H1 (cell line): ENCODE data around the gene CS. TPM values are rescaled to one million over a fixed set of nuclear protein-coding genes. Genes with fewer than 3 reads are reported as not detected.

ENCODE experiments used
- CTCF ChIA-PET: fragments of 300-600 bp; sonication (Branson Sonifier 250); formaldehyde crosslinking; loops from one replicate; lab custom pipeline; 2021; ENCODE audit not compliant: partially characterized antibody; lab: Charles Lee
- POLR2A ChIA-PET: fragments of 300-600 bp; sonication (Branson Sonifier 250); formaldehyde crosslinking; loops from one replicate; lab custom pipeline; 2021; ENCODE audit warnings: inconsistent platforms; ENCODE audit not compliant: partially characterized antibody; lab: Charles Lee
- DNase-seq, 2 experiments: peaks; one replicate each; pipeline versions ENCODE4 v3.0.0 to v3.0.0-alpha.2; 2010 to 2022; ENCODE audit warnings: low spot score in 2 of 2, low read depth in 1 of 2, mixed read lengths in 1 of 2
- FAIRE-seq: peaks from 2 replicates; lab custom pipeline; 2011; peaks lifted over from hg19 to GRCh38; lab: Jason Lieb, UNC
- H2AFZ ChIP-seq: 2 replicates; pipeline ENCODE4 v1.8.1; 2012; ENCODE audit warnings: low read length, inconsistent platforms
- H2AK5ac ChIP-seq: 2 replicates; pipeline ENCODE4 v1.6.1; 2013; ENCODE audit warnings: low read depth, low read length
- H2BK120ac ChIP-seq: replicated peaks from 2 replicates; pipeline ENCODE3; 2013; ENCODE audit warnings: low read depth, low read length, inconsistent platforms
- H2BK12ac ChIP-seq: 2 replicates; pipeline ENCODE4 v1.6.1; 2013; ENCODE audit warnings: low read depth, low read length
- H2BK15ac ChIP-seq: 2 replicates; pipeline ENCODE4 v1.6.1; 2013; ENCODE audit warnings: low read length
- H2BK20ac ChIP-seq: 2 replicates; pipeline ENCODE4 v1.6.1; 2013; ENCODE audit warnings: low read length
- H2BK5ac ChIP-seq: 2 replicates; pipeline ENCODE4 v1.6.1; 2013; ENCODE audit warnings: low read depth, low read length
- H3K14ac ChIP-seq: 2 replicates; pipeline ENCODE4 v1.6.1; 2013; ENCODE audit warnings: inconsistent platforms; ENCODE audit not compliant: insufficient read length
- H3K18ac ChIP-seq: 2 replicates; pipeline ENCODE4 v1.6.1; 2013; ENCODE audit warnings: low read length; ENCODE audit errors: extremely low read depth
- H3K23ac ChIP-seq: 2 replicates; pipeline ENCODE4 v1.6.1; 2013; ENCODE audit warnings: inconsistent platforms; ENCODE audit not compliant: insufficient read length
- H3K23me2 ChIP-seq: 2 replicates; pipeline ENCODE4 v1.6.1; 2013; ENCODE audit warnings: low read depth, low read length
- H3K27ac ChIP-seq: 2 replicates; pipeline ENCODE4 v1.6.1; 2011; ENCODE audit warnings: low read depth, low read length, inconsistent platforms
- H3K27me3 ChIP-seq, 4 experiments: replicated peaks in 1 of 4; 1 replicate in 1 of 4; 2 replicates in 3 of 4; pipeline versions ENCODE4 v1.6.1 to v1.8.1; 2011 to 2013; ENCODE audit warnings: low read length in 3 of 4, mild to moderate bottlenecking in 3 of 4, inconsistent platforms in 2 of 4, mixed read lengths in 2 of 4, moderate library complexity in 1 of 4; ENCODE audit not compliant: control insufficient read depth in 3 of 4, insufficient read depth in 3 of 4; ENCODE audit errors: extremely low read depth in 1 of 4
- H3K36me3 ChIP-seq, 4 experiments: 2 replicates each; pipeline versions ENCODE4 v1.6.1 to v1.8.1; 2011 to 2013; ENCODE audit warnings: mild to moderate bottlenecking in 4 of 4, low read length in 3 of 4, moderate library complexity in 2 of 4, control low read depth in 1 of 4, inconsistent platforms in 1 of 4; ENCODE audit not compliant: insufficient read depth in 4 of 4, control insufficient read depth in 2 of 4
- H3K4ac ChIP-seq: replicated peaks from 2 replicates; pipeline ENCODE3; 2013; ENCODE audit warnings: low read length, low read depth, mixed read lengths, inconsistent platforms; ENCODE audit not compliant: insufficient read length
- H3K4me1 ChIP-seq, 4 experiments: replicated peaks in 1 of 4; 1 replicate in 1 of 4; 2 replicates in 3 of 4; pipeline versions ENCODE4 v1.6.1 to v1.8.1; 2011 to 2013; ENCODE audit warnings: low read length in 3 of 4, inconsistent platforms in 2 of 4, mixed read lengths in 1 of 4; ENCODE audit not compliant: insufficient read depth in 4 of 4, control insufficient read depth in 3 of 4
- H3K4me2 ChIP-seq, 2 experiments: 2 replicates each; pipeline versions ENCODE4 v1.6.1 to v1.8.1; 2011 to 2013; ENCODE audit warnings: low read depth in 2 of 2, low read length in 2 of 2, control low read depth in 1 of 2, inconsistent platforms in 1 of 2, mild to moderate bottlenecking in 1 of 2; ENCODE audit not compliant: insufficient read depth in 1 of 2
- H3K4me3 ChIP-seq, 4 experiments: fragments of 200-600, 300-600 bp in 1 of 4; sonication (generic), shearing (Covaris generic), sonication (Bioruptor Twin) in 1 of 4; 2 replicates each; pipeline versions ENCODE4 v1.5.1 to v1.8.1; 2011 to 2016; ENCODE audit warnings: low read length in 4 of 4, low read depth in 3 of 4, control low read depth in 2 of 4, inconsistent platforms in 2 of 4, mild to moderate bottlenecking in 2 of 4, mixed read lengths in 1 of 4, moderate library complexity in 1 of 4; ENCODE audit not compliant: insufficient read depth in 2 of 4; ENCODE audit errors: extremely low read depth in 1 of 4
- H3K56ac ChIP-seq: replicated peaks from 2 replicates; pipeline ENCODE3; 2013; ENCODE audit warnings: low read depth, mild to moderate bottlenecking, mixed read lengths, low read length, inconsistent platforms; ENCODE audit not compliant: insufficient read length
- H3K79me1 ChIP-seq: 2 replicates; pipeline ENCODE4 v1.6.1; 2013; ENCODE audit warnings: low read depth, low read length, control low read depth
- H3K79me2 ChIP-seq, 2 experiments: 2 replicates each; pipeline versions ENCODE4 v1.6.1 to v1.8.1; 2012 to 2013; ENCODE audit warnings: low read length in 2 of 2, mild to moderate bottlenecking in 2 of 2, inconsistent platforms in 1 of 2; ENCODE audit not compliant: insufficient read depth in 2 of 2, control insufficient read depth in 1 of 2
- H3K9ac ChIP-seq, 4 experiments: replicated peaks in 1 of 4; 1 replicate in 1 of 4; 2 replicates in 3 of 4; pipeline versions ENCODE4 v1.6.1 to v1.8.1; 2011 to 2013; ENCODE audit warnings: low read depth in 3 of 4, low read length in 3 of 4, control low read depth in 2 of 4, mild to moderate bottlenecking in 2 of 4, moderate library complexity in 2 of 4, inconsistent platforms in 1 of 4; ENCODE audit errors: extremely low read depth in 1 of 4
- H3K9me3 ChIP-seq, 2 experiments: 2 replicates each; pipeline versions ENCODE4 v1.6.1 to v1.8.1; 2012 to 2013; ENCODE audit warnings: mild to moderate bottlenecking in 2 of 2, moderate library complexity in 2 of 2, control low read depth in 1 of 2, inconsistent platforms in 1 of 2, low read depth in 1 of 2, low read length in 1 of 2, mixed read lengths in 1 of 2; ENCODE audit not compliant: insufficient read depth in 2 of 2
- H4K20me1 ChIP-seq, 2 experiments: replicated peaks in 1 of 2; 2 replicates each; pipeline versions ENCODE3 to v1.8.1; 2011 to 2013; ENCODE audit warnings: inconsistent platforms in 2 of 2, low read length in 2 of 2, mild to moderate bottlenecking in 1 of 2; ENCODE audit not compliant: insufficient read depth in 2 of 2, control insufficient read depth in 1 of 2
- H4K5ac ChIP-seq: 2 replicates; pipeline ENCODE4 v1.6.1; 2013; ENCODE audit warnings: low read length, low read depth, mixed read lengths, inconsistent platforms; ENCODE audit not compliant: insufficient read length
- H4K8ac ChIP-seq: 2 replicates; pipeline ENCODE4 v1.8.0; 2013; ENCODE audit warnings: mild to moderate bottlenecking, moderate library complexity, low read length, inconsistent platforms; ENCODE audit not compliant: insufficient read depth; ENCODE audit errors: extremely low read depth
- H4K91ac ChIP-seq: replicated peaks from 2 replicates; pipeline ENCODE3; 2013; ENCODE audit warnings: low read length, mixed read lengths, inconsistent platforms; ENCODE audit not compliant: insufficient read length
- ASH2L ChIP-seq: fragments of 200-600, 300-600 bp; sonication (generic); IDR thresholded peaks from one replicate; pipeline ENCODE4 v1.7.1; 2017; ENCODE audit warnings: low read length
- CTBP2 ChIP-seq: IDR thresholded peaks from 2 replicates; pipeline ENCODE4 v1.7.0; 2011; ENCODE audit warnings: borderline replicate concordance, mild to moderate bottlenecking, moderate library complexity, mixed read lengths, low read length; ENCODE audit not compliant: insufficient read depth, insufficient read length
- KDM1A ChIP-seq: fragments of 200-600, 300-600 bp; sonication (generic); IDR thresholded peaks from 2 replicates; pipeline ENCODE4 v1.7.1; 2016; ENCODE audit warnings: mild to moderate bottlenecking, low read length, borderline replicate concordance
- NANOG ChIP-seq: IDR thresholded peaks from 2 replicates; pipeline ENCODE4 v1.6.1; 2011; ENCODE audit warnings: low read length, low read depth, mild to moderate bottlenecking, inconsistent platforms; ENCODE audit not compliant: insufficient read depth, poor library complexity, severe bottlenecking
- SP1 ChIP-seq: IDR thresholded peaks from 2 replicates; pipeline ENCODE4 v1.6.1; 2011; ENCODE audit warnings: low read depth, low read length
- WGBS, 2 experiments: shearing (Covaris generic) in 1 of 2; methylation state at CpG; one replicate each; pipeline versions ENCODE4 v1.1.6 to v1.1.7; 2013 to 2015; ENCODE audit warnings: low lambda C conversion rate in 2 of 2, mixed read lengths in 2 of 2, inconsistent platforms in 1 of 2, low coverage in 1 of 2, missing lambda C conversion rate in 1 of 2; ENCODE audit not compliant: insufficient replicate concordance in 2 of 2, insufficient coverage in 1 of 2, insufficient read length in 1 of 2; ENCODE audit errors: extremely low coverage in 1 of 2, missing lambda C conversion rate in 1 of 2; 5-methylcytosine and 5-hydroxymethylcytosine counted together
- long read RNA-seq, 2 experiments: library from RNA in 1 of 2; library from capped mRNA in 1 of 2; stranded (forward); transcript quantifications; one replicate each; pipeline ENCODE4 v2.0.0, GENCODE V29; 2021; ENCODE audit warnings: inconsistent platforms in 1 of 2
- polyA minus RNA-seq, 3 experiments: library from RNA; depleted of rRNA, polyadenylated mRNA; stranded (reverse); fragments of >200 nt; gene quantifications; 1 replicate in 2 of 3; 2 replicates in 1 of 3; pipeline ENCODE4 v1.2.3, GENCODE V29; 2011
- polyA plus RNA-seq, 7 experiments: library from polyadenylated mRNA; depleted of rRNA in 3 of 7; stranded (reverse) in 5 of 7; unstranded in 2 of 7; fragments of >200 nt in 5 of 7; fragments of 200-250 nt in 2 of 7; gene quantifications; 1 replicate in 5 of 7; 2 replicates in 1 of 7; 4 replicates in 1 of 7; pipeline versions ENCODE4 v1.2.1 to v1.2.3, GENCODE V29; 2011 to 2013; ENCODE audit warnings: missing spikeins in 2 of 7, mixed read lengths in 2 of 7
- total RNA-seq: library from RNA; stranded (reverse); fragmentation: NEBNext Ultra II Directional; extraction: Animal tissue kit (Norgen Biotek cat#: 25700); gene quantifications from 2 replicates; pipeline ENCODE4 v1.2.1, GENCODE V29; 2021
- TF ChIP-seq, protein P1 (sequence below): IDR thresholded peaks from 2 replicates; pipeline ENCODE4 v1.6.1; 2012; ENCODE audit warnings: inconsistent platforms

Gene CS
- total RNA-seq, result 238 and 243 TPM in 2 replicates
- polyA plus RNA-seq (2011; rRNA removed), result 82.4 and 96.6 TPM in 2 replicates
- polyA plus RNA-seq (2011; cell fraction: cytosol; rRNA removed), result 77.5 TPM
- polyA plus RNA-seq (2011; cell fraction: nucleus; rRNA removed), result 99.6 TPM
- polyA plus RNA-seq (2012, experiment 1 of 2), result 136 to 173 TPM (median 157 TPM) in 4 replicates
- polyA plus RNA-seq (2012, experiment 2 of 2), result 85.2 TPM
- polyA plus RNA-seq (2013, experiment 1 of 2), result 113 TPM
- 107 TPM for polyA plus RNA-seq (2013, experiment 2 of 2)
- 145 and 180 TPM in 2 replicates for polyA minus RNA-seq (2011; rRNA and poly(A)+ RNA removed)
- polyA minus RNA-seq (2011; cell fraction: cytosol; rRNA and poly(A)+ RNA removed), result 183 TPM
- polyA minus RNA-seq (2011; cell fraction: nucleus; rRNA and poly(A)+ RNA removed), result 126 TPM
- long read RNA-seq, experiment 1, transcript CS-201 (11 exons, 2,975 nt), result major isoform, 59 of 212 reads
- long read RNA-seq, experiment 1, partial matches to known transcripts, result 67 of 212 reads
- long read RNA-seq, experiment 1, other reads (novel, unspliced or antisense), result 86 of 212 reads
- long read RNA-seq, experiment 2, transcript CS-201 (11 exons, 2,975 nt), result major isoform, 49 of 58 reads
- long read RNA-seq, experiment 2, partial matches to known transcripts, result 5 of 58 reads
- long read RNA-seq, experiment 2, other reads (novel, unspliced or antisense), result 3 of 58 reads

DNA sequence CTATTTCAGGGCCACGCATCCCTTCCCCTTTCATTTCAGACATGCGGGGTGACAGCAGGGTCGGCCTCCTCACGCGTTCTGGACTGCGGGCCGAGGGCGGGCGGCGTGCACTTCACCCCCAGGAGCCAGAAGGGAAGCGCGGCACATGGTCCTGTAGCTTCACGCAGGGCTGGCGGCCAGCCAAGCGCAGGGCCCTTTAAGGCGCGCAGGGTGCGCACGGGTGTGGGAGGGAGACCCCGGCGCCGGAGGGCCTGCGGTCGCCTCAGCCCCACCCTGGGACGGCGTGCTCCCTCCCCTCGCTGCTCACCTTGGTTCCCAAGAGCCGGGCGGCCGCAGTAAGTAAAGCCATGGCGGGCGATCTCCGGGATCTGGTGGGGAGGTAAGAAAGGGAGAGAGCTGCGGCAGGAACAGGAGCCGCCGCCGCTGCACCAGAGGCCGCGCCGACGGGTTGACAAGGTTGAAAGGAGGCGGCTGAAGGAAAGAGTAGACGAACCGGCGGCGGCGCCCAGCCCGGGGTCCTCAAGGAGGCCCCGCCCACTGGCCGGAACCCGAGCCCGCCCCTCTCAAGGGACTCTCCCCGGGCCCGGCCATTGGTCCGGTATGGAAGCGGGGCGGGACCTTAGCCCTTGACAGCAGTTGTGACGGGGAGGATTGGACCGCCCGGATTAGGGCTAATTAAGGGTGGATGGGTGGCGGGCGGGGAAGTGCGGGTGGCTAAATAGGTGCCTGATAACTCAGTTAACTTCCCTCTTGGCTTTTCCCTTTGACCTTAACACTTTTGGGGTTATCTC is at the start of gene CS:
Gene CS, minus strand, starts transcription at position 478 of the 791 bp plus-strand sequence. Its CDS starts 129 bp downstream, at position 349.
- Histone ChIP-seq H3K23ac (no peak within 1 kb of the TSS), H3K56ac (peak within 1 kb of the TSS; percentile 24), H4K91ac (no peak within 1 kb of the TSS), H2BK20ac (no peak within 1 kb of the TSS), H3K4ac (no peak within 1 kb of the TSS), H3K18ac (peak within 1 kb of the TSS; percentile 86), H3K79me2 (peaks cover 12 to 38% of the 10 kb centered on the region in 2 experiments), H2AFZ (no peak within 1 kb of the TSS), H3K36me3 (peaks cover 2 to 6% (median 4%) of the 10 kb centered on the region in 4 experiments; a peak in 5 of 8 replicates), H3K27me3 (no peaks in the 10 kb centered on the region), H4K20me1 (peaks cover 0 to 2% of the 10 kb centered on the region in 2 experiments), H2AK5ac (no peak within 1 kb of the TSS), H2BK15ac (no peak within 1 kb of the TSS), H3K4me1 (peaks cover 0 to 9% (median 2%) of the 10 kb centered on the region in 4 experiments; a peak in 4 of 7 replicates), H3K79me1 (no peaks in the 10 kb centered on the region), H4K8ac (peak within 1 kb of the TSS; percentile 63; the same call in 1 of the 2 replicates), H2BK5ac (peak within 1 kb of the TSS; percentile 86), H2BK120ac (no peak within 1 kb of the TSS), H3K14ac (no peak within 1 kb of the TSS), H3K27ac (peak within 1 kb of the TSS; percentile 78), H3K4me3 (peak within 1 kb of the TSS; percentile 95 to 99 (median 96)), H3K4me2 (peak within 1 kb of the TSS; percentile 82 to 90), H2BK12ac (peak within 1 kb of the TSS; percentile 77; the same call in 1 of the 2 replicates), H3K9ac (peak within 1 kb of the TSS; percentile 65 to 75 (median 68)), H4K5ac (peak within 1 kb of the TSS; percentile 10), H3K9me3 (no peaks in the 10 kb centered on the region), H3K23me2 (peaks cover 3% of the 10 kb centered on the region; the same call in 1 of the 2 replicates)
- FAIRE-seq, result no peak
- POLR2A ChIA-PET, result interaction anchor here (0.7 to 2.1 kb wide), 14 partner anchors 18 to 183 kb away, joined by 3 to 14 read pairs (median 4); partner anchors contain the start of genes ANKRD52, COQ10A, IL23A and PAN2
- peak; percentile 92 to 97 for DNase-seq
- WGBS, 2 experiments, result 0% methylated on average over 56 of the region's 63 CpGs; no CpG with 5 or more reads in 1 of the 2 experiments
- CTCF ChIA-PET, result interaction anchor here (1.3 to 1.6 kb wide), 2 partner anchors 77 to 110 kb away, joined by 3 read pairs; partner anchors contain the start of gene SMARCC2
- TF ChIP-seq NANOG, result peak; percentile 74
- no peak for TF ChIP-seq KDM1A
- TF ChIP-seq CTBP2, result no peak
- TF ChIP-seq, protein P1, sequence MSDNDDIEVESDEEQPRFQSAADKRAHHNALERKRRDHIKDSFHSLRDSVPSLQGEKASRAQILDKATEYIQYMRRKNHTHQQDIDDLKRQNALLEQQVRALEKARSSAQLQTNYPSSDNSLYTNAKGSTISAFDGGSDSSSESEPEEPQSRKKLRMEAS, result peak; percentile 68
- TF ChIP-seq SP1, result peak; percentile 86
- TF ChIP-seq ASH2L, result peak; percentile 51
